Measurements from ENCODE around the gene NR1D2.

- TF ChIP-seq ZNF132 (tag by site-specific recombination; IDR thresholded peaks at IDR 0.05; ENCODE audit: borderline replicate concordance), result no peak
- no peak for TF ChIP-seq ZSCAN16 (tag by site-specific recombination; IDR thresholded peaks at IDR 0.05)
- no peak for TF ChIP-seq ZNF354C (tag by site-specific recombination; IDR thresholded peaks at IDR 0.05; ENCODE audit: borderline replicate concordance, low read depth)
- no peak for TF ChIP-seq ZBTB7A (tag by site-specific recombination; IDR thresholded peaks at IDR 0.05; ENCODE audit: low read depth)
- no peak for TF ChIP-seq CTCF (tag by site-specific recombination; IDR thresholded peaks at IDR 0.05)
- TF ChIP-seq GLIS2 (tag by site-specific recombination; IDR thresholded peaks at IDR 0.05), result no peak
- no peak for TF ChIP-seq MEIS1 (CRISPR knock-in tag; IDR thresholded peaks at IDR 0.05; ENCODE audit: borderline replicate concordance)
- no peak for TF ChIP-seq ZNF639 (tag by site-specific recombination; IDR thresholded peaks at IDR 0.05)
- TF ChIP-seq ZBTB26 (tag by site-specific recombination; optimal IDR thresholded peaks at IDR 0.05), result no peak
Measured at GRCh38 chr3:23987356-23987755, 42.3 kb downstream of the NR1D2 start.

Data from HEK293 (cell line).